Astrocyte (in vitro differentiated cells and primary cell): ENCODE results near the gene KRTAP5-5.

ENCODE experiments used
- EZH2 ChIP-seq: IDR thresholded peaks from 2 replicates; pipeline ENCODE4 v1.6.1; 2012; ENCODE audit warnings: mild to moderate bottlenecking, low read length, inconsistent platforms; ENCODE audit not compliant: insufficient read depth
- TF ChIP-seq, protein P1 (sequence below): IDR thresholded peaks from 2 replicates; pipeline ENCODE4 v1.5.1; 2011; ENCODE audit warnings: low read depth, mild to moderate bottlenecking, inconsistent platforms, low read length, moderate library complexity; ENCODE audit not compliant: insufficient read depth

DNA sequence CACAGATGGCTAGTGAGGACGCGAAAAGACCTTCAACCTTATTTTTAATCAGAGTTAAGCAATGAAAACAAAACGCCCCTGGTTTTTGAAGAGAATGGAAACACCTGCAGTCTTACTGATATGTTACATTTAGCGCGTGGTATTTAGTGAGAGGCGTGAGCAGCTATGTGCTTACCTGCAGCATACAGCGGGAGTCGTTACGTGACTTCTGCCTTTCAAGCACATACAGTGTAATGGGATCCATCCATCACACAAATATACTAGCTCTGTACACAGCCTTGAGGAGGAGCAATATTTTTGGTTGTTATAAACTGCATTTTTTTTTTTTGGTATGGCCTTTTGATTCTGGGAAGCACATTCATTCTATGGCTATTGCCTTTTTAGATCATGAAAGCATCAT lies 36.9 kb upstream of the KRTAP5-5 start:
- TF ChIP-seq, protein P1, sequence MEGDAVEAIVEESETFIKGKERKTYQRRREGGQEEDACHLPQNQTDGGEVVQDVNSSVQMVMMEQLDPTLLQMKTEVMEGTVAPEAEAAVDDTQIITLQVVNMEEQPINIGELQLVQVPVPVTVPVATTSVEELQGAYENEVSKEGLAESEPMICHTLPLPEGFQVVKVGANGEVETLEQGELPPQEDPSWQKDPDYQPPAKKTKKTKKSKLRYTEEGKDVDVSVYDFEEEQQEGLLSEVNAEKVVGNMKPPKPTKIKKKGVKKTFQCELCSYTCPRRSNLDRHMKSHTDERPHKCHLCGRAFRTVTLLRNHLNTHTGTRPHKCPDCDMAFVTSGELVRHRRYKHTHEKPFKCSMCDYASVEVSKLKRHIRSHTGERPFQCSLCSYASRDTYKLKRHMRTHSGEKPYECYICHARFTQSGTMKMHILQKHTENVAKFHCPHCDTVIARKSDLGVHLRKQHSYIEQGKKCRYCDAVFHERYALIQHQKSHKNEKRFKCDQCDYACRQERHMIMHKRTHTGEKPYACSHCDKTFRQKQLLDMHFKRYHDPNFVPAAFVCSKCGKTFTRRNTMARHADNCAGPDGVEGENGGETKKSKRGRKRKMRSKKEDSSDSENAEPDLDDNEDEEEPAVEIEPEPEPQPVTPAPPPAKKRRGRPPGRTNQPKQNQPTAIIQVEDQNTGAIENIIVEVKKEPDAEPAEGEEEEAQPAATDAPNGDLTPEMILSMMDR, result no peak
- no peak for TF ChIP-seq EZH2
